Limb (tissue), 2 donors: ENCODE data around the gene SEPHS2.

Experiments
- DNase-seq, 2 donors: peaks; one replicate each; pipeline ENCODE4 v3.0.0-alpha.2; 2016; ENCODE audit errors: extremely low spot score in 2 of 2

SEPHS2 gene

GRCh38 chr16:30429678-30430427 lies 15.8 kb downstream of the SEPHS2 start, which contains the start of gene DCTPP1:
TSS of gene DCTPP1 (minus strand) at chr16:30430030. CDS start at chr16:30429980, 50 bp downstream.
- peak; percentile 92 to 98 for DNase-seq

- no peak for DNase-seq
Measured at GRCh38 chr16:30429418-30429677, 16.3 kb downstream of the SEPHS2 start.

- no peak for DNase-seq
Measured at GRCh38 chr16:30428055-30428454, 17.6 kb downstream of the SEPHS2 start.

- no peak for DNase-seq
Measured at GRCh38 chr16:30421010-30421409, 24.7 kb downstream of the SEPHS2 start.

- DNase-seq: no peak
Measured at GRCh38 chr16:30418350-30419181, 27.1 kb downstream of the SEPHS2 start.

- peak; percentile 86 to 91 for DNase-seq
Measured at GRCh38 chr16:30417529-30418349, 27.9 kb downstream of the SEPHS2 start.

GRCh38 chr16:30416624-30417528 lies 28.8 kb downstream of the SEPHS2 start:
- no peak for DNase-seq

GRCh38 chr16:30416047-30416603 lies 29.5 kb downstream of the SEPHS2 start:
- DNase-seq: no peak

GRCh38 chr16:30414159-30414558 lies 31.5 kb downstream of the SEPHS2 start:
- DNase-seq: no peak

- no peak for DNase-seq
Measured at GRCh38 chr16:30413112-30413806, 32.4 kb downstream of the SEPHS2 start.

- peak; percentile 82 to 95 for DNase-seq
Measured at GRCh38 chr16:30409125-30410060, 36.3 kb downstream of the SEPHS2 start.

- DNase-seq: no peak
Measured at GRCh38 chr16:30407804-30408534, 37.7 kb downstream of the SEPHS2 start.

GRCh38 chr16:30407102-30407803 lies 38.4 kb downstream of the SEPHS2 start, which contains the start of gene ZNF771:
TSS of gene ZNF771 (plus strand) at chr16:30407606. CDS start at chr16:30408054, 448 bp downstream.
- DNase-seq: peak; percentile 93 to 95

GRCh38 chr16:30406795-30407101 lies 38.9 kb downstream of the SEPHS2 start:
- DNase-seq: no peak

- no peak for DNase-seq
Measured at GRCh38 chr16:30401768-30402425, 43.8 kb downstream of the SEPHS2 start.

- DNase-seq: no peak
Measured at GRCh38 chr16:30399435-30400186, 46.1 kb downstream of the SEPHS2 start.
